ENCODE data around the gene FARSA. TPM values are rescaled to one million over a fixed set of nuclear protein-coding genes. Genes with fewer than 3 reads are reported as not detected.

Gene FARSA
- total and polyA plus RNA-seq, 2 of the 4 experiments (the other 2 are of a cell fraction): 49.3 to 80.9 TPM

GRCh38 chr19:12884926-12885748 is 48.4 kb downstream of the FARSA start:
- ChIA-PET CTCF (interaction anchor here (0.6 kb wide), 1 partner anchor 243 kb away, joined by 3 read pairs; no protein-coding TSS in a partner anchor), POLR2A (ENCODE audit: unreplicated experiment) (no interaction called here)
- no peaks in the 10 kb centered on the region for H3K36me3 ChIP-seq (ENCODE audit: control insufficient read depth, insufficient read depth, low read length)
- DNase-seq (peak; percentile 28), ATAC-seq (ENCODE audit: low read depth) (peak; percentile 62)
- BruUV-seq (replicated peaks): no TSS peak
- peak overlapping the region; percentile 32 for H3K4me3 ChIP-seq (ENCODE audit: insufficient read depth, low read depth, low read length)
- no peak overlapping the region for H3K27ac ChIP-seq (ENCODE audit: insufficient read depth, low read length)
- peak; percentile 42 for TF ChIP-seq RAD21 (IDR thresholded peaks at IDR 0.05; ENCODE audit: low read length)
- no peak for TF ChIP-seq RFX5 (IDR thresholded peaks at IDR 0.05; ENCODE audit: low read depth, low read length)
- TF ChIP-seq CTCF (conservative IDR thresholded peaks at IDR 0.05; ENCODE audit: low read depth, low read length): peak; percentile 52
- no peak overlapping the region for H2BK5ac ChIP-seq (ENCODE audit: low read depth, low read length, poor library complexity, severe bottlenecking)
- no peak overlapping the region for H3K56ac ChIP-seq (ENCODE audit: extremely low read depth, insufficient read depth, low read length)
- H2AFZ ChIP-seq (replicated peaks; ENCODE audit: low read length, poor library complexity): peak overlapping the region; percentile 87
- WGBS, 2 experiments (ENCODE audit: extremely low coverage in 2 of 2, insufficient read length in 1 of 2): 5% methylated on average over 45 of the region's 73 CpGs; no CpG with 5 or more reads in 1 of the 2 experiments
- H3K18ac ChIP-seq (ENCODE audit: low read depth, low read length): no peak overlapping the region
- no peak overlapping the region for H2AK9ac ChIP-seq (replicated peaks; ENCODE audit: low read depth, low read length, poor library complexity)
- H3K9me3 ChIP-seq (ENCODE audit: control insufficient read depth, insufficient read depth, low read length): peaks cover 13% of the 10 kb centered on the region
- in situ Hi-C loops (cut with MboI; ENCODE audit: low sequenced_read_pairs) (no loop called here), intact Hi-C loops (cut with micrococcal nuclease) (no loop called here), dilution Hi-C loops (cut with HindIII; ENCODE audit: low sequenced_read_pairs, unreplicated experiment) (no loop called here)
- no peak overlapping the region for H2AK5ac ChIP-seq (ENCODE audit: low read depth, low read length)
- no peak overlapping the region for H4K5ac ChIP-seq (ENCODE audit: low read depth, low read length)
- H4K8ac ChIP-seq (ENCODE audit: low read depth in 2 of 2, low read length in 2 of 2): no peak overlapping the region
- H3K23ac ChIP-seq (ENCODE audit: low read depth, low read length): no peak overlapping the region
- peaks cover 0 to 6% of the 10 kb centered on the region in 2 experiments; a peak in 1 of 4 replicates for H3K79me1 ChIP-seq (ENCODE audit: low read depth in 1 of 2, low read length in 2 of 2)
- H3K4ac ChIP-seq (ENCODE audit: low read depth, low read length): no peak overlapping the region
- no peak overlapping the region for H2BK120ac ChIP-seq (ENCODE audit: low read depth, low read length)
- no peak overlapping the region for H3K14ac ChIP-seq (replicated peaks; ENCODE audit: low read depth, low read length)
- no peaks in the 10 kb centered on the region for H4K20me1 ChIP-seq (ENCODE audit: insufficient read depth, low read length)
- peak overlapping the region; percentile 61 for H3K4me2 ChIP-seq (ENCODE audit: low read depth, low read length)
- H3K9ac ChIP-seq (ENCODE audit: low read depth, low read length): no peak overlapping the region
- peaks cover 5% of the 10 kb centered on the region; the same call in 1 of the 2 replicates for H3K4me1 ChIP-seq (ENCODE audit: control insufficient read depth, insufficient read depth, low read length)
- H4K91ac ChIP-seq (ENCODE audit: insufficient read depth, low read depth, low read length): no peak overlapping the region
- no peak overlapping the region for H2BK15ac ChIP-seq (ENCODE audit: low read depth, low read length)
- H2BK20ac ChIP-seq (ENCODE audit: low read depth, low read length): no peak overlapping the region
- peaks cover 40% of the 10 kb centered on the region for H3K27me3 ChIP-seq (ENCODE audit: control insufficient read depth, insufficient read depth, low read length)
- H3K9me1 ChIP-seq (ENCODE audit: insufficient read depth, low read length): no peaks in the 10 kb centered on the region

Data from IMR-90 (cell line).